ENCODE results near the gene MED16. TPM values are rescaled to one million over a fixed set of nuclear protein-coding genes. Genes with fewer than 3 reads are reported as not detected.

MED16 gene
- total RNA-seq, 1 donor from 2014 or later, result 12.1 TPM

GRCh38 chr19:934865-935479 lies 42.0 kb upstream of the MED16 start:
- H3K4me3 ChIP-seq (ENCODE audit: low read depth, low read length), result no peak overlapping the region
- DNase-seq (ENCODE audit: low read depth) (no peak), FAIRE-seq (no peak)
- peaks cover 2% of the 10 kb centered on the region for H3K36me3 ChIP-seq (ENCODE audit: control insufficient read depth, insufficient read depth, low read length)
- no peak for TF ChIP-seq CTCF (IDR thresholded peaks at IDR 0.05; ENCODE audit: insufficient read depth, low read length, severe bottlenecking)
- H3K27me3 ChIP-seq (ENCODE audit: control insufficient read depth, insufficient read depth, low read length), result no peaks in the 10 kb centered on the region

GRCh38 chr19:934197-934840 lies 41.3 kb upstream of the MED16 start:
- no peak overlapping the region for H3K4me3 ChIP-seq (ENCODE audit: low read depth, low read length)
- no peak for TF ChIP-seq CTCF (IDR thresholded peaks at IDR 0.05; ENCODE audit: insufficient read depth, low read length, severe bottlenecking)
- no peaks in the 10 kb centered on the region for H3K27me3 ChIP-seq (ENCODE audit: control insufficient read depth, insufficient read depth, low read length)
- no peak for FAIRE-seq
- peaks cover 1% of the 10 kb centered on the region for H3K36me3 ChIP-seq (ENCODE audit: control insufficient read depth, insufficient read depth, low read length)
- no peak for DNase-seq (ENCODE audit: low read depth)

DNA sequence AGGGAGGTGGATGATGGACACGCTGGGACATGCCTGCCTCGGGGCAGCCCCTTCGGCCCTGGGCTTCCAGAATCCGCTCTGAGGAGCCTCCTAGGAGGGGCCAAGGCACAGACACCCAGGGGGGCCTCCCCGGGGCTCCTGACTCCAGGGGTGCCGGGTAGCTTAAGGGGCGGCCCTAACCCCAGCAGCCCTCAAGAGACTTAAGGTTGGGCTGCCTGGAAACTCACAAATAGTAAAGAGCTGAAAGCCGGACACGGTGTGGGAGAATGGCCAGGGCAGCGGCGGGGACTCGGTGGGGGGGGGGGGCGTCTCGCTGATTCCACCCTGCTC lies 40.5 kb upstream of the MED16 start:
- H3K36me3 ChIP-seq (ENCODE audit: control insufficient read depth, insufficient read depth, low read length), result peaks cover 3% of the 10 kb centered on the region
- DNase-seq (ENCODE audit: low read depth) (no peak), FAIRE-seq (no peak)
- H3K27me3 ChIP-seq (ENCODE audit: control insufficient read depth, insufficient read depth, low read length), result no peaks in the 10 kb centered on the region
- H3K4me3 ChIP-seq (ENCODE audit: low read depth, low read length), result no peak overlapping the region
- TF ChIP-seq CTCF (IDR thresholded peaks at IDR 0.05; ENCODE audit: insufficient read depth, low read length, severe bottlenecking), result no peak

DNA sequence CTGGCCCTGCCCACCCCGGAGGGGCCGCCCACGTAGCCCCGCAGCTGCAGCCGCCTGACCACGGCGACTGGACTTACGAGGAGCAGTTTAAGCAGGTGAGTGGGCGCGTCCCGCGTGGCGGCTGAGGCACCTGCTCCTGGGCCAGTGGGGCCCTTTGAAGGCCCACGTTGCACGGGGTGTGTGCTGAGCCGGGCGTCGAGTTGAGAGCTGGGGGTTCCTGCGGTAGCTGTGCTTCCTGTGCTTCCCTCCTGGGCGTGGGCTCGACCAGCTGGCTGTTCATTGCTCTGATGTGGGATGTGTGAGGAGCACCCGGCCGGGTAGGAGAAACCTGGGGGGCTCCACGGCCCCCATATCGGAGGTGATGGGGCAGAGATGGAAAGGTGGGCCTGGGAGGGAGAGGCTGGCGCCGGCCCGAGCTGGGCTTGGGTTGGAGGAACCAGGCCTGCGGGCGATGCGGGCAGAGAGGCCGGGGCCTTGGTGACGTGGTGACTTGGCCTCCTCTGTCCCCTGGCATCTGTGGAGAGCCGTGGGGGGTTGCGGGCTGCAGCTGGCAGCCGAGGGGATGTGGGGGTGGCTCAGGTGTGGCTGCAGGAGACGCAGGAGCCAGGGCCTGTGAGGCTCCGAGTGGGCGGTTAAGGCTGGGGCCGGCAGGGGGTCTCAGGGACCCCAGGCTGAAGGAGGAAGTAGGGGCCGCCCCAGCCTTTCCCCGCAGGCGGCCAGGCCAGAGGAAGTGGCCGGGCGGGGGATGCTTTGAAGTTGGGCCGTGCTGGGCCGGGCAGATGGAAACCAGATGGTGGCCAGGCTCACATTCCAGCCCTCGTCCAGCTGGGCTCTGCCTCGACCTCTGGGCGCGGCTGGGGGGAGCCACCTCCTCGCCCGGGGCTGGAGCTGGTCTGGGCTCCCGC lies 39.9 kb upstream of the MED16 start:
- TF ChIP-seq CTCF (IDR thresholded peaks at IDR 0.05; ENCODE audit: insufficient read depth, low read length, severe bottlenecking), result no peak
- Histone ChIP-seq H3K27me3 (ENCODE audit: control insufficient read depth, insufficient read depth, low read length) (no peaks in the 10 kb centered on the region), H3K36me3 (ENCODE audit: control insufficient read depth, insufficient read depth, low read length) (peaks cover 3% of the 10 kb centered on the region), H3K4me3 (ENCODE audit: low read depth, low read length) (no peak overlapping the region)
- DNase-seq (ENCODE audit: low read depth), result no peak
- no peak for FAIRE-seq

- Histone ChIP-seq H3K27me3 (ENCODE audit: control insufficient read depth, insufficient read depth, low read length) (no peaks in the 10 kb centered on the region), H3K4me3 (ENCODE audit: low read depth, low read length) (no peak overlapping the region), H3K36me3 (ENCODE audit: control insufficient read depth, insufficient read depth, low read length) (peaks cover 3% of the 10 kb centered on the region)
- no peak for TF ChIP-seq CTCF (IDR thresholded peaks at IDR 0.05; ENCODE audit: insufficient read depth, low read length, severe bottlenecking)
- FAIRE-seq, result no peak
- no peak for DNase-seq (ENCODE audit: low read depth)
These were observed 39.1 kb upstream of the MED16 start for GRCh38 chr19:931860-932647.

All from bronchial epithelial cell (primary cell).